Rectal smooth muscle tissue (tissue), 1 donor: Measurements from ENCODE around the gene IGF1R.

Experiments used
- H3K27ac ChIP-seq: one replicate; pipeline ENCODE4 v1.7.0; 2013; ENCODE audit warnings: low read depth, low read length, inconsistent platforms
- H3K27me3 ChIP-seq: one replicate; pipeline ENCODE4 v1.7.0; 2013; ENCODE audit warnings: low read length; ENCODE audit not compliant: control insufficient read depth, insufficient read depth
- H3K36me3 ChIP-seq: one replicate; pipeline ENCODE4 v1.7.0; 2013; ENCODE audit warnings: low read length; ENCODE audit not compliant: control insufficient read depth, insufficient read depth
- H3K4me1 ChIP-seq: one replicate; pipeline ENCODE4 v1.7.0; 2013; ENCODE audit warnings: low read length; ENCODE audit not compliant: control insufficient read depth, insufficient read depth
- H3K4me3 ChIP-seq: one replicate; pipeline ENCODE4 v1.7.0; 2013; ENCODE audit warnings: low read length
- H3K9ac ChIP-seq: one replicate; pipeline ENCODE4 v1.7.0; 2013; ENCODE audit warnings: low read length

Gene IGF1R

DNA sequence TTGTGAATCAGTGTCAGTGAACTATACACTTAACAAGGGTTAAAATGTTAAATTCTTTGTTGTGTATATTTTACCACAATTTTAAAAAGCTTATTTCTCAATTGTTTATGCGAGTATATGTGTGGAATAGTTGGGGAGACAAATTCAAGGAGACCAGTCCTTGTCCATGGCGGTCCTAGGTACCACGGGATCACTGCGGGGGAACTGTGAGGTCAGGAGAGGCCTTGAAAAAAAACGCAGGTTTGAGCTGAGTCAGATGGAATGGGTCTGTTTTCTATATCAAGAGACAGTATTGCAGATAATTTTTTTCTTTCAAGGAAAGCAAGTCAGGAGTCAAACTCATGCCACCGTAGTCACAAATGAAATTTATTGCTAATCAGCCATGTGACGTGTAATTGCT is 18.5 kb downstream of the IGF1R start:
- no peaks in the 10 kb centered on the region for H3K36me3 ChIP-seq

DNA sequence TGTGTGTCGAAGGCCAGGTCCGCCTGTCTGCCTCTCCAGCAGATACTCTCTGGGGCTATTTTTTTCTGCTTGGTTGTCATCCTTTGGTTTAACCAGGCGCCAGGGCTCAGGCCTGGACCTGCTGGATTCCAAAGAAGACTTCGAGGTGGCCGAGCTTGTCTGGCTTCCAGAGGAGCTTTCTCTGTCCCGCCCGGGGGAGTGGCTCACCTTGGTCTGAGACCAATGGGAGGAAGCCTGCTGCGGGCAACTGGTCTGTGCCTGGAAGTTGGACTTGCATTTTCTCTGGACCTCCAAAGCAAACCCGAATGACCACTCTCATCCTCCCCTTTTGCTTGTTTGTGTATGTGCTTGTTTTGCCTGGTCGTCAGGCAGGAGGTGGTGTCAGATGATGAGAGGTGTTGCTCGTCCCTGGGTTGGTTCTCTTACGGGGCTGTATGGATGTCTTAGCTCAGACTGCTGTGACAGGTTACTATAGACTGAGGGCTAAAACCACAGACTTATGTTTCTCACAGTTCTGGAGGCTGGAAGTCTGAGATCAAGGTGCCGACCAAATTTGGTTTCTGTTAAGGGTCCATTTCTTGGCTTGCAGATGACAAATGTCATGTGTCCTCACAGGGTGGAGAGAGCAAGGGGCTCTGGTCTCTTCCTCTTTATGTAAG is 19.3 kb downstream of the IGF1R start:
- Histone ChIP-seq H3K4me3 (no peak overlapping the region), H3K36me3 (no peaks in the 10 kb centered on the region), H3K4me1 (peaks cover 35% of the 10 kb centered on the region), H3K27me3 (no peaks in the 10 kb centered on the region), H3K27ac (no peak overlapping the region), H3K9ac (no peak overlapping the region)

More for the DNA sequence above, 18.5 kb downstream of the IGF1R start:
- no peak overlapping the region for H3K9ac ChIP-seq
- H3K4me3 ChIP-seq, result no peak overlapping the region
- no peaks in the 10 kb centered on the region for H3K27me3 ChIP-seq
- no peak overlapping the region for H3K27ac ChIP-seq
- peaks cover 39% of the 10 kb centered on the region for H3K4me1 ChIP-seq

DNA sequence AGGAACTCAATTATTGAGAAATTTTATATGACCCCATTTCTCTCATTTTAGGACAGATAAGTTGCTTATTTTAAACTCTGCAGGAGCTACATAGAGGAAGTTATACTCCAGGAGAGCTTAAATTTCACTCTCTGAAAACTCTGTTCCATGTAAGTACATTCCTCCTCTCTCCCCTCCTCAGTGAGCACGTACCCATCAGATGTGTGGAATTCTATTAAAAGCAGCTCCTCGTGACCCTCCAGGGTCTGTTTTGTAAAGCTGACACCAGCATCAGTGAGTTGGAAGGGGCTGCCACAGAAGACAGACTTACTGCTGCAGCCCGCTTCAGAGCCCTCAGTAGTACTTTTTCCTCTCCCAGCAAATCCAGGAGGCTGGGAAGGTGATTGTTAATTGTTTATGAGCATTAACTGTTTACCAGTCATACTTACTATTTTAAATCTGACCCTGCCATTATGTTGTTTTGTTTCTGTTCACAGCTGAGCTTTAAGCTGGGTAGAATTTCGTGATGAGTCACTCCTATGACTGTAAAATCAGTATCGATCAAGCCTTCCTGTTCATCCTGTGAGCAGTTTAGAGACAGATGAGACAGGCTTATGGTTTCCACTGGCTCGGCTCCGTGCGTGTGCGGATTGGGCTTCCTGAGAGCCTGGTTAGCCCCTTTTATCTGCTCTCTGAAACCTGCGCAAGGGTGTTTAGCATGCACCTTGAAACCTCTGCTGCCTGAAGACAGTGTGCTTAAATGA is 20.4 kb downstream of the IGF1R start:
- Histone ChIP-seq H3K27me3 (no peaks in the 10 kb centered on the region), H3K36me3 (no peaks in the 10 kb centered on the region), H3K27ac (no peak overlapping the region), H3K4me3 (no peak overlapping the region), H3K4me1 (peaks cover 30% of the 10 kb centered on the region), H3K9ac (no peak overlapping the region)

DNA sequence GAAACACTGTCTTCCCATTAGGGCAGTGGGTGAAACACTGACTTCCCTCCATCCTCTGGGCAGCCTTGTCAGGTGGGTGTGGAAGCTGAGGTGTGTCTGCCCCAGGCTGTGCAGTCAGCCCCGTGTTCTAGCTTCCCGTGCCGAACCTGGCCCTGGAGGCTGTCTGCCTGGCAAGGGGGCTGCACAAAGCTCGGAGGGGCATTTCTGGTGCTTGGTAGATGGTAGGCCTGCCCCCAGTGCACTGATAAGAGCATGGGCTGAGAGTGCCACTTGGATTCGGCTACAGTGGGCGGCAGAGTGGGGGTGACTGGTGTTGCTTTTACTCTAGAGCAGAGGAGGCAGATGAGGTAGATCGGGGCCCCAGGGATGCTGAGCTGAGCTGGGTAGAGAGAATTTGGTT is 21.3 kb downstream of the IGF1R start:
- Histone ChIP-seq H3K4me1 (peaks cover 30% of the 10 kb centered on the region), H3K4me3 (no peak overlapping the region), H3K27ac (no peak overlapping the region), H3K9ac (no peak overlapping the region), H3K27me3 (no peaks in the 10 kb centered on the region), H3K36me3 (no peaks in the 10 kb centered on the region)

DNA sequence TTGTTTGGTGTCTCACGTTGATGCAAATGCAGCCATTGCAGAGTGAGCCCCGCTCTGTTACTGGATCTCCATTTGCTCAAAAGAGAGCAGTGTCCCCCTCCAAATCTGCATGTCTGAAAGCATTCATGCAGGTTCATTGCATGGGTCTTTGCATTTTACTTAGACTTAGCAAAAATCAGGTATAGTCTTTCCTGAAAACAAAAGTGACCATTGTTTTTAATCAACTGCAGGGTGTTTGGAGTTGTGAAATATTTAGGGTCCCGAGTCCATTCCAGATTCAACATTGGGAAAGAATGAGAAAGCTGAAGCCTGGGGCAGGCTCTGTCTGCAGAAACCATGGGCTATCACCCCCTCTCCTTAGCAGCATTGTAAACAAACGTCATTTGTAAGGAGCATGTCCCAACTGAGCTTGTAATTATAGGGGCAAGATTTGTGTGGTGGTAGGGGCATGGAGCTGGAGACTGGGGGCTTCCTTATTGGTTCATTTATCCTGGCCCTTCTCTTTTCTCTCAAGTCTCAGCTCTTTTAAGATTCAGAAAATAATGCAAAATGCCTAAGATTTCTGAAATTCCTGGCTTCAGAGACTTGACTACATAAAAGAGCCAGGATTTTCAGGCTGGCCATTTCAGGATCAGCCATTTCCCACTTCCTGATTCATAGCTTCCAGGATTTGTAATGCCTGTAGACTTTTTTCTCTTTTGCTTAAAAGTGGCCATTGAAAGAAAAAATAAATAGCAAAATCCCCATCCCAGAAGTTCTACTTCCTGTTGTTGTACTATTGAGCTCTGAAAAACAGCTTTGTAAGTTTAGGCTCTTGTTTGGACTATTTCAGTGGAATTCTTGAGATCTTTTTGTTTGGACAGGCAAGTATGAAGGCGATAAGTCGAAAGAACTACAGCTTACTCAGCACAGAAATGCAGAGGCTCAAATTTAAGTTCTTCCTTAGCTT is 23.0 kb downstream of the IGF1R start:
- Histone ChIP-seq H3K27ac (peak overlapping the region; percentile 26), H3K36me3 (no peaks in the 10 kb centered on the region), H3K27me3 (no peaks in the 10 kb centered on the region), H3K4me3 (no peak overlapping the region), H3K9ac (no peak overlapping the region), H3K4me1 (peaks cover 29% of the 10 kb centered on the region)

DNA sequence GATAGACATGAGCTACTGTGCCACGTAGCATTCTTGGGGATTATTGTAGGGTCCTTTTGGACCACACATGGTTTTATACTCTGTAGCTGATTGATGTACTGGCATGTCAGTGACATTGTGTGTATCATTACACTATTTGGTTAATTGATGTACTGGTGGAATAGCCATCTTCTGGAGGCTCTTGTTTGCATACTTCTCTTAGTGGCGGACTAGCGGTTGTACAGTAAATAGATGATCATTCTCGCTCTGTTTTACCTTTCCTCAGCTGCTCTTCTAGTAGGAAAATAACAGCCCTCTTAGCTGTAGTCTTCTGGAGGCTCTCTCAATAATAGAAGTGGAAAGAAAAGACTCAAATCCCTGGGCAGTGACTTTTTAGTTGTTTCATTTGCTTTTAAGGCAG is 24.8 kb downstream of the IGF1R start:
- no peaks in the 10 kb centered on the region for H3K27me3 ChIP-seq
- H3K4me3 ChIP-seq, result no peak overlapping the region
- peaks cover 22% of the 10 kb centered on the region for H3K4me1 ChIP-seq
- H3K36me3 ChIP-seq, result no peaks in the 10 kb centered on the region
- no peak overlapping the region for H3K27ac ChIP-seq
- H3K9ac ChIP-seq, result no peak overlapping the region

DNA sequence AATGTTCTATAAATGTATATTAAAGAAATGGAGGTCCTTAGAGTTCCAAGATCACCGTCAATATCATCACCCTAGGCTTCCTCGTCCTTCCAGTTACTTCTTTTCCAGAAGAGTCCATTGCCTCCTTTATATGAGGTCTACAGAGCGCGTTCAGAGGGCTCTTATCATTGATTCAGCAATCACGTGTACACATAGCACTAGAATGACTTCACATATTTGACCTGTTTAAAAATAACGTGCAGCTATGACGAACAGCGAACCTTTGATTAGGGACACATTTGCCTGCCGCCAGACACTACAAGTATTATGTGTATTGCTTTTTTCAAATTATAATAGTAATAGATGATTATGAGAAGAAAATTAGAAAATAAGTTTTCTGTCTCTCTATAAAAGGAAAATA is 26.0 kb downstream of the IGF1R start:
- no peaks in the 10 kb centered on the region for H3K27me3 ChIP-seq
- H3K4me3 ChIP-seq, result no peak overlapping the region
- H3K27ac ChIP-seq, result no peak overlapping the region
- no peaks in the 10 kb centered on the region for H3K36me3 ChIP-seq
- H3K9ac ChIP-seq, result no peak overlapping the region
- peaks cover 11% of the 10 kb centered on the region for H3K4me1 ChIP-seq

DNA sequence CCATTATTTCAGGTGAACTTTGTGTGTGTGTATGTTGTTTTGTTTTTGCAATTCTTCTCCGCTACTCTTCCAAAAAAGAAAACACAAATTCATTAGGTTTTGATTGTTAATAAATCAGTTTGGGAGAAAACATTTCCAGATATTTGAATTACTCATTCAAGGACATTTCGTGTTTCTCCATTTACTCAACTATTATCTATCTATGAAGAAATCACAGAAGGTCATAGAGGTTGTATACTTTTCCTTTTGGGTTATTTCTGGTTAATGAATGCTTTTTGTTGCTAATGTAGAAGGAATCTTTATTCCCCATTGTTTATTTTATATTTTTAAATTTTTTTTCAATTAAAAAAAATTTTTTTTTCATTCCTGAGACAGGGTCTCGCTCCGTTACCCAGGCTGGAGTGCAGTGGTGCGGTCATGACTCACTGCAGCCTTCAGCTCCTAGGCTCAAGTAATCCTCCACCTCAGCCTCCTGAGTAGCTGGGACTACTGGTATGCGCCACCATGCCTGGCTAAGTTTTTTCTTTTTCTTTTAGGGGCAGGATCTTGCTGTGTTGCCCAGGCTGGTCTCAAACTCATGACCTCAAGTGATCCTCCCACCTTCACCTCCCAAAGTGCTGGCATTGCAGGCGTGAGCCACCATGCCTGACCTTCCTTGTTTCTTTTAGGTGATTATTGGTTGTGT is 28.4 kb downstream of the IGF1R start:
- Histone ChIP-seq H3K36me3 (no peaks in the 10 kb centered on the region), H3K4me3 (no peak overlapping the region), H3K9ac (no peak overlapping the region), H3K4me1 (peaks cover 2% of the 10 kb centered on the region), H3K27me3 (no peaks in the 10 kb centered on the region), H3K27ac (no peak overlapping the region)

DNA sequence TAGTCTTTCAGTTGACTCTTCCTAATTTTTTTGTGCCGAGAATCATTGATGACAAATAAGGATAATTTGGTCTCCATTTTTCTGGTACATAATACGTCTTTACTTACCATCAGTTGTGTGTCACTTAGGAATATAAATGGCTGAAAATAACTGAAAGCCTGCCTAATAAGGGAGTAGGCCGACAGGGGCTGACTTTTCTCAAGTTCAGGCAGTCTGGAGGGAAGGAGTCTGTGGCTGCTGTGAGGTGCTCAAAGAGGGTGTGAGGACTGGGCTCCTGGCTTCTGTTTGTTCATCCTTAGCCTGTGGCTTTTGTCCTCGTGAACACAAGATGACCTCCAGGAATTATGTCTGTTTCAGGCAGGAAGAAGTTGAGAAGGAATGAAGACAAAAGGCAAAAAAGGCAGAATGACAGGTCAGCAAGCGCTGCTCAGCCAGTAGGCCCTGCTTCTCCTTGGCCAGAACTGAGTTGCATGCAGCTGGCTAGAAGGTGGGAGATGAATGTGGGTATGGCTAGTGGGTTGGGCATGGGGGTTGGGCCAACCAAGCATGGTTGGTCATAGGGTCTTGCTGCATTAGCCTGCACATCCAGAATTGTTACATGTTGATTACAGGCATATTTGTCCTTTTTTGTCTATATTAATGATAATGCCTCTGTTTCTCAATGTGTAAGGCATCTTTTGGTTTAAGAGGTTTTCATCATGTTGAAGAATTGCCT is 29.2 kb downstream of the IGF1R start:
- no peak overlapping the region for H3K4me3 ChIP-seq
- H3K27me3 ChIP-seq, result no peaks in the 10 kb centered on the region
- no peaks in the 10 kb centered on the region for H3K4me1 ChIP-seq
- H3K36me3 ChIP-seq, result no peaks in the 10 kb centered on the region
- no peak overlapping the region for H3K27ac ChIP-seq
- H3K9ac ChIP-seq, result no peak overlapping the region

DNA sequence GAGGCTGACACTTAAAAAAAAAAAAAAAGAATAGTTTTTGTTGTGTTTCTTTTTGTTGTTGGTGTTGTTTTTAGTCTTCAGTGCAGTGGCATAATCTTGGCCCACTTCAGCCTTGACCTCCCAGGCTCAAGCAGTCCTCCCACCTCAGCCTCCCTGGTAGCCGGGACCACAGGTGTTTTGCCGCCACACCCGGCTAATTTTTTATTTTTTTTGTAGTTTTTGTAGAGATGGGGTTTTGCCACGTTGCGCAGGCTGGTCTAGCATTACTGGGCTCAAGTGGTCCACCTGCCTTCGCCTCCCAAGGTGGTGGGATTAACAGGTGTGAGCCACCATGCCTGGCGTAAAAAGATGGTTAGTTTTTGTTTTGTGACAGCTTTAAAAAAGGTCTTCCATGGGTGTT is 30.1 kb downstream of the IGF1R start:
- Histone ChIP-seq H3K27ac (no peak overlapping the region), H3K27me3 (no peaks in the 10 kb centered on the region), H3K4me3 (no peak overlapping the region), H3K4me1 (peaks cover 7% of the 10 kb centered on the region), H3K9ac (no peak overlapping the region), H3K36me3 (no peaks in the 10 kb centered on the region)

DNA sequence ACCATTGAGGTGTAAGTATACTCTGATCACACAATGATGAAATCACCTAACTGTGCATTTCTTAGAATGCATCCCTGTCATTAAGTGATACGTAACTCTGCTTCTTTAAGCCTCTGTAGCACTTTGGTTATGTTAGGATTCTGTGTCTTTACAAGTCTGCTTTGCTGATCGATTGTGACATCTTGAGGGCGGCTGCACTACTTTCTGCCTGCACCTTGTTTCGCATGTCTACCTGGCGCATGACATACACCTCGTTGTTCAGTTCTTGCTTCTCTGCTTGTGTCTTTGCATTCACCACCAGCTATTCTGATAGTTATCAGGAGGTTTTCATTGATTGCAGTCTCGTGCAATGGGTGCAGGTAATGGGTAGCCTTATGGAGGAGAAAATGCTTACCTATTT is 32.7 kb downstream of the IGF1R start:
- Histone ChIP-seq H3K36me3 (no peaks in the 10 kb centered on the region), H3K4me1 (peaks cover 25% of the 10 kb centered on the region), H3K9ac (no peak overlapping the region), H3K4me3 (no peak overlapping the region), H3K27ac (no peak overlapping the region), H3K27me3 (no peaks in the 10 kb centered on the region)
